Heart left ventricle (tissue), 13 donors: ENCODE data around the gene ODF2L.

Experiments
- POLR2A ChIP-seq, 2 donors: fragments of 450-650 bp; IDR thresholded peaks; one replicate each; pipeline ENCODE4 v1.6.1; 2017; ENCODE audit warnings: antibody characterized with exemption in 2 of 2, mild to moderate bottlenecking in 2 of 2, moderate library complexity in 2 of 2
- TF ChIP-seq, protein P1 (sequence below), 12 donors: fragments of 200-600 bp; sonication (generic) in 4 of 12; IDR thresholded peaks; one replicate each; pipeline versions ENCODE4 v1.5.0 to v1.8.0; 2018 to 2022; ENCODE audit warnings: antibody characterized with exemption in 12 of 12, mild to moderate bottlenecking in 5 of 12
- donor health status: ischemic (EF 13 %, LVEDD 7.1; RV severe dilation, severe dysfunction).
- donor health status: DM: no; HTN: yes; CAD: no.
- donor health status: DM: no; HTN: no; CAD: no.
- donor health status: ischemic (EF 25% LVEDD 6.9; RV normal size, moderate dysfunction).
- donor health status: ischemic (EF 25% LVEDD 5.7; RV mildly dilated, moderate dysfunction).
- donor health status: ischemic (EF 35%, LVEDD 5.7; RV mildly dilated, moderate dysfunction).
- donor health status: nonischemic (EF 11% LVEDD 7.7; RV severe dilation, severe dysfunction).
- donor health status: DM: yes; HTN: yes; CAD: no.
- donor health status: PGD.
- donor health status: ischemic (EF 29% LVEDD 5.4; RV normal size, mild dysfunction).
- donor health status: nonischemic (EF 23%, LVEDD 6.1; RV moderate dilation, normal function).

DNA sequence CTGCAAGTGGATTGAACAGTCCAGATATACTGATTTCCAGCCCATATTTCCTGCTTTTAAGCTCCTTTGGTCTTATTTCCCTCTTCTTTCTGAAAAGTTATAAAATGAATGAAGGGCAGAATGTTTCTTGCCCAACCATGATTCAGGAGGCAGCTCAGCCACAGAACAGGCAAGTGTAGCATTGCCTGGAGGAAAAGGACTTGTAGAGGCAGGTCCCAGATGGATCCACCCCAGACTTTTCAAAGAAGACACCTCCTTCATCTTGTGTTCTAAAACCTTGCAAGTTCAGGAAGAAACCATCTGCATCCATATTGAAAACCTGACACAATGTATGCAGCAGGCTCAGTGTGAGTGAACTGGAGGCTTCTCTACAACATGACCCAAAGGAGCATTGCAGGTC lies 27.8 kb upstream of the ODF2L start, which contains the start of gene CLCA2:
- TF ChIP-seq, protein P1, sequence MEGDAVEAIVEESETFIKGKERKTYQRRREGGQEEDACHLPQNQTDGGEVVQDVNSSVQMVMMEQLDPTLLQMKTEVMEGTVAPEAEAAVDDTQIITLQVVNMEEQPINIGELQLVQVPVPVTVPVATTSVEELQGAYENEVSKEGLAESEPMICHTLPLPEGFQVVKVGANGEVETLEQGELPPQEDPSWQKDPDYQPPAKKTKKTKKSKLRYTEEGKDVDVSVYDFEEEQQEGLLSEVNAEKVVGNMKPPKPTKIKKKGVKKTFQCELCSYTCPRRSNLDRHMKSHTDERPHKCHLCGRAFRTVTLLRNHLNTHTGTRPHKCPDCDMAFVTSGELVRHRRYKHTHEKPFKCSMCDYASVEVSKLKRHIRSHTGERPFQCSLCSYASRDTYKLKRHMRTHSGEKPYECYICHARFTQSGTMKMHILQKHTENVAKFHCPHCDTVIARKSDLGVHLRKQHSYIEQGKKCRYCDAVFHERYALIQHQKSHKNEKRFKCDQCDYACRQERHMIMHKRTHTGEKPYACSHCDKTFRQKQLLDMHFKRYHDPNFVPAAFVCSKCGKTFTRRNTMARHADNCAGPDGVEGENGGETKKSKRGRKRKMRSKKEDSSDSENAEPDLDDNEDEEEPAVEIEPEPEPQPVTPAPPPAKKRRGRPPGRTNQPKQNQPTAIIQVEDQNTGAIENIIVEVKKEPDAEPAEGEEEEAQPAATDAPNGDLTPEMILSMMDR (IDR thresholded peaks at IDR 0.05): no peak
- TF ChIP-seq POLR2A (IDR thresholded peaks at IDR 0.05): no peak
